BLaER1 treated with 17β-estradiol and CSF1 and Interleukin-3, amounts not matched to agents 10 nM and 100 nM (cell line): ENCODE measurements around the gene CCDC136.
A peak's percentile ranks its signal among the peaks of the same experiment; 100 is the strongest.

Source experiments
- H3K27ac ChIP-seq, 11 experiments: shearing (Covaris generic); formaldehyde crosslinking; 2 replicates each; pipeline ENCODE4 v1.8.1; 2022
- H3K27me3 ChIP-seq, 11 experiments: shearing (Covaris generic); formaldehyde crosslinking; 2 replicates each; pipeline ENCODE4 v1.8.1; 2022
- H3K36me3 ChIP-seq, 11 experiments: shearing (Covaris generic); formaldehyde crosslinking; 2 replicates each; pipeline ENCODE4 v1.8.1; 2022
- H3K4me1 ChIP-seq, 10 experiments: shearing (Covaris generic); formaldehyde crosslinking; 2 replicates each; pipeline ENCODE4 v1.8.1; 2022
- H3K4me2 ChIP-seq, 11 experiments: shearing (Covaris generic); formaldehyde crosslinking; 2 replicates each; pipeline ENCODE4 v1.8.1; 2022
- H3K4me3 ChIP-seq, 10 experiments: shearing (Covaris generic); formaldehyde crosslinking; 2 replicates each; pipeline ENCODE4 v1.8.1; 2022
- H3K9ac ChIP-seq, 11 experiments: shearing (Covaris generic); formaldehyde crosslinking; 2 replicates each; pipeline ENCODE4 v1.8.1; 2022
- H3K9me3 ChIP-seq, 11 experiments: shearing (Covaris generic); formaldehyde crosslinking; replicated peaks in 1 of 11; 2 replicates each; pipeline ENCODE4 v1.8.1; 2022
- H4K20me1 ChIP-seq, 11 experiments: shearing (Covaris generic); formaldehyde crosslinking; 2 replicates each; pipeline ENCODE4 v1.8.1; 2022
- Cebpa-rat ChIP-seq, 11 experiments: shearing (Covaris generic); IDR thresholded peaks; 2 replicates each; pipeline ENCODE4 v1.8.1; 2022

CCDC136 gene

GRCh38 chr7:128818694-128819093, 26.9 kb downstream of the CCDC136 start:
- TF ChIP-seq Cebpa-rat (IDR thresholded peaks at IDR 0.05) = no peak
- H3K4me2 ChIP-seq = peak overlapping the region in 3 of 11 experiments; percentile 47 to 54 (median 52); a peak in 6 of 22 replicates
- H3K4me1 ChIP-seq = peaks cover 0 to 51% (median 13%) of the 10 kb centered on the region in 10 experiments; a peak in 16 of 20 replicates
- peaks cover 0 to 5% (median 0%) of the 10 kb centered on the region in 11 experiments; a peak in 2 of 22 replicates for H4K20me1 ChIP-seq
- H3K9me3 ChIP-seq = no peaks in the 10 kb centered on the region
- no peaks in the 10 kb centered on the region for H3K27me3 ChIP-seq
- no peak overlapping the region for H3K4me3 ChIP-seq
- H3K9ac ChIP-seq = no peak overlapping the region
- no peak overlapping the region for H3K27ac ChIP-seq
- peaks cover 0 to 5% (median 0%) of the 10 kb centered on the region in 11 experiments; a peak in 1 of 22 replicates for H3K36me3 ChIP-seq

DNA sequence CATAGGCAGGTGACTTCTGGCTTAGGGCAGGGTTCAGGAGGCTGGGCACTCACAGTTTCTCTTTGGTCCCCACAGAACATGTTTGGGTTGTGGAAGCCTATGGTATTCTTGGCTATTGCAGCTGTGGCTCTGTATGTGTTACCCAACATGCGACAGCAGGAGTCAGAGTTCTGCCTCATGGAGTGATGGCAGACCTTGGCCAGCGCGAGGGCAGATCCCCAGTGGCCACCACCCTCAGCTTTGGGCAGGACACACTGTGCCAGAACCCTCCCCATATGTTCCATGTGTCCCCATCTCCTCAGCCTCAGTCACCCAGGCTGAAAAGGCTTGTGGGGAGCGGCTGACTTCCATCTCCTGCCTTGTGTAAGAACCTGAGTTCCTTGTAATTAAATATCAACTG, 30.0 kb downstream of the CCDC136 start:
- Histone ChIP-seq H3K4me3 (no peak overlapping the region), H3K36me3 (no peaks in the 10 kb centered on the region), H3K4me2 (no peak overlapping the region), H3K9ac (no peak overlapping the region), H3K27me3 (no peaks in the 10 kb centered on the region), H3K9me3 (no peaks in the 10 kb centered on the region), H3K27ac (no peak overlapping the region), H4K20me1 (peaks cover 0 to 5% (median 0%) of the 10 kb centered on the region in 11 experiments; a peak in 2 of 22 replicates), H3K4me1 (peaks cover 0 to 21% (median 0%) of the 10 kb centered on the region in 10 experiments; a peak in 6 of 20 replicates)
- TF ChIP-seq Cebpa-rat (IDR thresholded peaks at IDR 0.05) = no peak

GRCh38 chr7:128826512-128826911, 34.7 kb downstream of the CCDC136 start:
- H3K27ac ChIP-seq = no peak overlapping the region
- H3K9me3 ChIP-seq = no peaks in the 10 kb centered on the region
- no peak overlapping the region for H3K9ac ChIP-seq
- no peak for TF ChIP-seq Cebpa-rat (IDR thresholded peaks at IDR 0.05)
- H3K36me3 ChIP-seq = no peaks in the 10 kb centered on the region
- H3K27me3 ChIP-seq = peaks cover 26 to 36% (median 34%) of the 10 kb centered on the region in 11 experiments
- peaks cover 17 to 25% (median 21%) of the 10 kb centered on the region in 10 experiments for H3K4me1 ChIP-seq
- no peak overlapping the region for H3K4me2 ChIP-seq
- H4K20me1 ChIP-seq = peaks cover 0 to 12% (median 0%) of the 10 kb centered on the region in 11 experiments; a peak in 5 of 22 replicates
- no peak overlapping the region for H3K4me3 ChIP-seq

GRCh38 chr7:128826916-128827247, 35.1 kb downstream of the CCDC136 start:
- Histone ChIP-seq H3K9me3 (no peaks in the 10 kb centered on the region), H3K27ac (no peak overlapping the region), H3K4me2 (no peak overlapping the region), H3K4me3 (no peak overlapping the region), H3K4me1 (peaks cover 21 to 28% (median 24%) of the 10 kb centered on the region in 10 experiments), H3K9ac (no peak overlapping the region), H3K27me3 (peaks cover 28 to 40% (median 37%) of the 10 kb centered on the region in 11 experiments), H3K36me3 (no peaks in the 10 kb centered on the region), H4K20me1 (peaks cover 0 to 11% (median 0%) of the 10 kb centered on the region in 11 experiments; a peak in 5 of 22 replicates)
- no peak for TF ChIP-seq Cebpa-rat (IDR thresholded peaks at IDR 0.05)

DNA sequence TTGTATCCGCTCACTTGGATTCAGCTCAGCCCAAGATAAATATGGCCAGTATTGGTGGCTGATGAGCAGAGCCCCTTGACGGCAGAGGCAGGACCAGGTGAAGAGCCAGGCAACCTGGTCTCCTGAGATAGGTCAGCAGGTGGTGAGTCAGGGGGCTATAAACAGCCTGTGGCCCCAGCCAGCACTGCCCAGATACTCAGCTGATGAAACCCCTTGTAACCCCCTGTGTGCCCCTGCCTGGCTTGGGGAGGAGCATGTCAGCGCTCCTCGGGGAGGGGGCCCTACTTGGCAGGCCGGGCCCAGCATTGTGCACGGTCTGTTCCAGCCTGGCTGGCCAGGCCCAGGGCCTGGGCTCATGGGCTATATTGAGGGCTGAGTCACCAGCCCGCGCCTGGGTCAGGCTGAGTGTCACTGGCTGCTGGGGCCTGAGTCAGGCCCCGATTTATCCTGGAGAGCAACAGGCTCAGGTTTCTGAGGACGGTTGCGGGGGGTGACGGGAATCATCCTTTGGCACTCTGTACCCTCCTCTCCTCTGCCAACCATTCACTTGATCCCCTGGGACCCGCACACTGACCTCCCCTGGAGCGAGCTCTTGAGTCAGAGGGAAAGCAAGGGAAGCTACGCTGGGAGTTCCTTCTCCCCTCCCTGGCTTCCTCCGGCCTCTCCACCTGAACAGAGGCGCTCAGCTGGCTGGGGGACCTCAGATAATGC, 35.6 kb downstream of the CCDC136 start:
- H3K36me3 ChIP-seq = no peaks in the 10 kb centered on the region
- H3K27ac ChIP-seq = no peak overlapping the region
- H3K4me2 ChIP-seq = no peak overlapping the region
- H4K20me1 ChIP-seq = peaks cover 0 to 11% (median 0%) of the 10 kb centered on the region in 11 experiments; a peak in 5 of 22 replicates
- no peaks in the 10 kb centered on the region for H3K9me3 ChIP-seq
- H3K9ac ChIP-seq = no peak overlapping the region
- H3K4me3 ChIP-seq = no peak overlapping the region
- peaks cover 26 to 33% (median 29%) of the 10 kb centered on the region in 10 experiments for H3K4me1 ChIP-seq
- no peak for TF ChIP-seq Cebpa-rat (IDR thresholded peaks at IDR 0.05)
- H3K27me3 ChIP-seq = peaks cover 28 to 43% (median 37%) of the 10 kb centered on the region in 11 experiments

DNA sequence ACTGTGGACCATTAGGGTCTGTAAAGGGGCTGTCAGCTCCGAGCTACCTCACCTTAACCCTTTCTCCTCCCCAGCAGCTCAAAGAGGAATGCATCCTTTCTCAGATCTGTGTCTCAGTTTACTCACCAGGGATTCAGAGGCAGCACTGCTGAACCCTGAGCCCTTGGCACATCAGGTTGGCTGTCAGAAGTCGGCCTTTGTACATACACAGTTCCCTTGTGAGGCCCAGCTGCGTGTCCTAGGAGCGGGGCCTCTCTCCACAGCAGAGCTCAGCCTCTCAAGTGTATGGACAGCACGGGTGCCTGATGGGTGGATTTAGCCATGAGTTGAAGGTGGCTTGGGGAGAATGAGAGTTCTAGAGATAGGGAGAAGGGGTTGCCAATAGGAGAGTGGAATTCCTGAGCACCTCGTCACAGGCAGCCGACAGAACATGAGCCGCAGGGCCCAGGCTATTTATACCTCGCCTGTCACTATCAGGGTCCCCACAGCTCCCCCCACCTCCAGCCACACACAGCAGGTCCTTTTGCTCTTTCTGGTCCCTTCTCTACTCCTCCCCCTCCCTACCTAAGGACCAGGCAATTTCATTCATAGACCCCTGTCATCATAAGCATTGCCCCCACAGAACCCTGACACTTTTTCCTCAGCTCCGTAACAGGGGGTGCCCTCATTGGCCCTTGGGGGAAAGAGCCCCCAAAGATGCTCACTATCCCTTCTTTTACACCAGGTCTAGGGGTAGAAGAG, 36.4 kb downstream of the CCDC136 start:
- Histone ChIP-seq H3K36me3 (no peaks in the 10 kb centered on the region), H3K4me1 (peaks cover 33 to 40% (median 37%) of the 10 kb centered on the region in 10 experiments), H3K27ac (no peak overlapping the region), H4K20me1 (peaks cover 0 to 11% (median 0%) of the 10 kb centered on the region in 11 experiments; a peak in 5 of 22 replicates), H3K9ac (no peak overlapping the region), H3K27me3 (peaks cover 28 to 49% (median 37%) of the 10 kb centered on the region in 11 experiments), H3K4me2 (no peak overlapping the region), H3K9me3 (no peaks in the 10 kb centered on the region), H3K4me3 (no peak overlapping the region)
- no peak for TF ChIP-seq Cebpa-rat (IDR thresholded peaks at IDR 0.05)

DNA sequence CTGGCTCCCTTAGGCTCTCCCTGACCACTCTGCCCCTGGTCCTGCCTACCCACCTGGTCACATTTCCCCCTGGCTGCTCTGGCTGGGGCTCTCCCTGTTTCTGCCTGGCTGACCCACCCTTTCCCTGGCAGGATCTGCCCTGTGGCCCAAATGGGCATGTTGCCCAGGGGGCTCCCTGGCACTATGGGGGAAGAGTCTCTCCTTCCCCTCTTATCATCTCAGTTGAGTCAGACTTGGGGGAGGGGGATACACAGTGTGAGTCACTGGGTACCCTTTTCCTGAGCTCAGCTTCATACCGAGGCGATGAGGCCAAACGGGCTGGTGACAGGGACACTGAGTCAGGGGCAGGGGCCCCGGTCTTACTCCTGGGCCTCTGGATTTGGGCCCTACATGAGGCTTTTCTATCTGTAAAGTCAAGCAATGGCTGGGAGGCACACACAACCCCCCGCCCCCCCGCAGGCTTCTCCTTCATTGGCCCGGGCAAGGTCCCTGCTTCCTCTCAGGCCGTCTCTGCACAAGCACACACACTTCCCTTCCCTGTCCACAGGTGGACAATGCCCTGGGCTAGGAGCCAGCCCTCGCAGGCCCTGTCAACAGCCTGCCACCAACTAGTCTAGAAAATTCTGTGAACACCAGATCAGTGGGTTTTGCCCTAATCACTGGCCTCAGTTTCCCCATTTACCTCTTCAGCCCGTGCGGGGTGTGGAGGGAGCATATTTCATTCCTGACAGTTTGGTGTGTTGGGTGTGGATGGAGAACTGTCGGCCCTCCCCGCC, 37.8 kb downstream of the CCDC136 start:
- no peaks in the 10 kb centered on the region for H3K36me3 ChIP-seq
- H3K4me2 ChIP-seq = peak overlapping the region; percentile 80 to 94 (median 87)
- peaks cover 28 to 49% (median 37%) of the 10 kb centered on the region in 11 experiments for H3K27me3 ChIP-seq
- H3K9ac ChIP-seq = no peak overlapping the region
- no peak overlapping the region for H3K27ac ChIP-seq
- peaks cover 38 to 48% (median 41%) of the 10 kb centered on the region in 10 experiments for H3K4me1 ChIP-seq
- H3K4me3 ChIP-seq = peak overlapping the region in 8 of 10 experiments; percentile 30 to 62 (median 42); a peak in 10 of 20 replicates
- no peaks in the 10 kb centered on the region for H3K9me3 ChIP-seq
- TF ChIP-seq Cebpa-rat (IDR thresholded peaks at IDR 0.05) = no peak
- peaks cover 0 to 11% (median 0%) of the 10 kb centered on the region in 11 experiments; a peak in 4 of 22 replicates for H4K20me1 ChIP-seq

DNA sequence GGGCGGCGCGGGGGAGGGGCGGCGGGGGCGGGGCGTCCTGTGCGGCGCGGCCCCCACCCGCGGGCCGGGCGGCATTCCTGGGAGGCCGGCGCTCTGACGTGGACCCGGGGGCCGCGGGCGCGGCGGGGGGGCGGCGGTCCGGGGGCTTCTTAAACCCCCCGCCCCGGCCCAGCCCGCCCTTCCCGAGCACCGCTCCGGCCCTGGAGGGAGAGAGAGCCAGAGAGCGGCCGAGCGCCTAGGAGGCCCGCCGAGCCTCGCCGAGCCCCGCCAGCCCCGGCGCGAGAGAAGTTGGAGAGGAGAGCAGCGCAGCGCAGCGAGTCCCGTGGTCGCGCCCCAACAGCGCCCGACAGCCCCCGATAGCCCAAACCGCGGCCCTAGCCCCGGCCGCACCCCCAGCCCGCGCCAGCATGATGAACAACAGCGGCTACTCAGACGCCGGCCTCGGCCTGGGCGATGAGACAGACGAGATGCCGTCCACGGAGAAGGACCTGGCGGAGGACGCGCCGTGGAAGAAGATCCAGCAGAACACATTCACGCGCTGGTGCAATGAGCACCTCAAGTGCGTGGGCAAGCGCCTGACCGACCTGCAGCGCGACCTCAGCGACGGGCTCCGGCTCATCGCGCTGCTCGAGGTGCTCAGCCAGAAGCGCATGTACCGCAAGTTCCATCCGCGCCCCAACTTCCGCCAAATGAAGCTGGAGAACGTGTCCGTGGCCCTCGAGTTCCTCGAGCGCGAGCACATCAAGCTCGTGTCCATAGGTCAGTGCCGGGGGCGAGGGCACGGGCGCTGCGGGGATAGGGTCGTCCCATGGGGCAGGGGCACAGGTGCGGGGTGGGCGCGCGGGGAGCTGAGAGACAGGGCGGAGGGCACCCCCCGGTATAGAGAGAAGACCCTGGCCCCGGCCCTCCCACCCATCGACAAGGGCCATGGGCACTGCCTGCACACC, 38.7 kb downstream of the CCDC136 start, which contains the start of gene FLNC:
TSS of gene FLNC (plus strand) at position 176 of the 947 bp plus-strand sequence. CDS start at position 408, 232 bp downstream.
- peak within 1 kb of the TSS; percentile 30 to 62 (median 42) for H3K4me3 ChIP-seq
- no peak for TF ChIP-seq Cebpa-rat (IDR thresholded peaks at IDR 0.05)
- peak within 1 kb of the TSS in 6 of 11 experiments; percentile 12 to 61 (median 39); a peak in 8 of 22 replicates for H3K9ac ChIP-seq
- H3K27me3 ChIP-seq = peaks cover 28 to 49% (median 37%) of the 10 kb centered on the region in 11 experiments
- H3K4me1 ChIP-seq = peaks cover 38 to 48% (median 41%) of the 10 kb centered on the region in 10 experiments
- peak within 1 kb of the TSS in 4 of 11 experiments; percentile 2 to 34 (median 9); a peak in 2 of 22 replicates for H3K27ac ChIP-seq
- H4K20me1 ChIP-seq = peaks cover 0 to 17% (median 0%) of the 10 kb centered on the region in 11 experiments; a peak in 4 of 22 replicates
- H3K36me3 ChIP-seq = no peaks in the 10 kb centered on the region
- H3K4me2 ChIP-seq = peak within 1 kb of the TSS; percentile 80 to 94 (median 87)
- no peaks in the 10 kb centered on the region for H3K9me3 ChIP-seq
